B cell (primary cell): ENCODE results near the gene CTDP1. TPM values are rescaled to one million over a fixed set of nuclear protein-coding genes. Genes with fewer than 3 reads are reported as not detected.

Experiments
- ATAC-seq: fragments of 200-7000 bp; cut with Tn5 transposase; one replicate; pipeline ENCODE4 v1.10.0; 2021; ENCODE audit warnings: low read depth, mild to moderate bottlenecking, moderate number of reproducible peaks, moderate library complexity
- CTCF ChIA-PET: fragments of 350-600 bp; sonication (Branson Sonifier 250); formaldehyde crosslinking; loops from one replicate; lab custom pipeline; 2021; ENCODE audit warnings: antibody characterized with exemption, inconsistent platforms; lab: Charles Lee
- POLR2A ChIA-PET: fragments of 350-600 bp; sonication (Branson Sonifier 250); formaldehyde crosslinking; loops from one replicate; lab custom pipeline; 2021; ENCODE audit warnings: antibody characterized with exemption; lab: Charles Lee
- DNase-seq: peaks from one replicate; pipeline ENCODE4 v3.0.0; 2013
- H2AFZ ChIP-seq: 2 replicates; pipeline ENCODE4 v1.6.1; 2012; ENCODE audit warnings: mild to moderate bottlenecking, low read depth, low read length; ENCODE audit not compliant: insufficient read depth, poor library complexity, severe bottlenecking
- H3K27ac ChIP-seq, 2 donors: 1 replicate in 1 of 2; 2 replicates in 1 of 2; pipeline ENCODE4 v1.5.1; 2012 to 2013; ENCODE audit warnings: low read length in 2 of 2, mild to moderate bottlenecking in 2 of 2, moderate library complexity in 1 of 2
- H3K27me3 ChIP-seq, 4 experiments: fragments of 200-600 bp in 1 of 4; sonication (generic) in 1 of 4; replicated peaks in 1 of 4; 1 replicate in 2 of 4; 2 replicates in 2 of 4; pipeline versions ENCODE4 v1.6.1 to v1.7.0; 2013 to 2016; ENCODE audit warnings: low read length in 3 of 4, mild to moderate bottlenecking in 2 of 4, mixed read lengths in 1 of 4, moderate library complexity in 1 of 4; ENCODE audit not compliant: insufficient read depth in 4 of 4, control insufficient read depth in 3 of 4; ENCODE audit errors: control extremely low read depth in 1 of 4
- H3K36me3 ChIP-seq, 2 experiments: replicated peaks in 1 of 2; 1 replicate in 1 of 2; 2 replicates in 1 of 2; pipeline versions ENCODE4 v1.6.1 to v1.7.1; 2013; ENCODE audit warnings: low read length in 1 of 2; ENCODE audit not compliant: insufficient read depth in 2 of 2, control insufficient read depth in 1 of 2; ENCODE audit errors: control extremely low read depth in 1 of 2, extremely low read depth in 1 of 2
- H3K4me1 ChIP-seq, 2 donors: fragments of 200-600 bp in 1 of 2; sonication (generic) in 1 of 2; 1 replicate in 1 of 2; 2 replicates in 1 of 2; pipeline versions ENCODE4 v1.5.1 to v1.6.1; 2013 to 2017; ENCODE audit warnings: low read length in 2 of 2; ENCODE audit not compliant: control insufficient read depth in 2 of 2, insufficient read depth in 2 of 2
- H3K4me2 ChIP-seq: replicated peaks from 2 replicates; pipeline ENCODE3; 2012; ENCODE audit warnings: mild to moderate bottlenecking, low read depth, low read length; ENCODE audit not compliant: poor library complexity, severe bottlenecking
- H3K4me3 ChIP-seq, 5 experiments: fragments of 200-600 bp in 1 of 5; sonication (generic) in 1 of 5; 1 replicate in 3 of 5; 2 replicates in 2 of 5; pipeline versions ENCODE4 v1.5.1 to v1.7.0; 2011 to 2016; ENCODE audit warnings: low read length in 4 of 5, mild to moderate bottlenecking in 4 of 5, low read depth in 2 of 5, control low read depth in 1 of 5, moderate library complexity in 1 of 5; ENCODE audit not compliant: insufficient read depth in 1 of 5; ENCODE audit errors: control extremely low read depth in 1 of 5, extremely low read depth in 1 of 5
- H3K79me2 ChIP-seq: fragments of 200-600 bp; sonication (generic); one replicate; pipeline ENCODE4 v1.6.0; 2016; ENCODE audit warnings: low read length; ENCODE audit not compliant: control insufficient read depth, insufficient read depth
- H3K9ac ChIP-seq: fragments of 200-600 bp; sonication (generic); 2 replicates; pipeline ENCODE4 v1.6.1; 2017; ENCODE audit warnings: mild to moderate bottlenecking, low read length, moderate library complexity
- H3K9me3 ChIP-seq, 3 donors: one replicate each; pipeline versions ENCODE4 v1.6.1 to v1.7.1; 2013; ENCODE audit warnings: low read length in 2 of 3; ENCODE audit not compliant: control insufficient read depth in 2 of 3, insufficient read depth in 1 of 3; ENCODE audit errors: control extremely low read depth in 1 of 3
- H4K20me1 ChIP-seq: 2 replicates; pipeline ENCODE4 v1.6.0; 2012; ENCODE audit warnings: mild to moderate bottlenecking, low read length; ENCODE audit not compliant: insufficient read depth, control insufficient read depth, poor library complexity, severe bottlenecking
- H3K27ac Mint-ChIP-seq: one replicate; pipeline ENCODE4 v1.8.0; 2021; ENCODE audit warnings: mixed read lengths
- H3K27me3 Mint-ChIP-seq: one replicate; pipeline ENCODE4 v1.8.0; 2021; ENCODE audit warnings: mixed read lengths
- H3K4me1 Mint-ChIP-seq: one replicate; pipeline ENCODE4 v1.8.0; 2021; ENCODE audit warnings: mixed read lengths
- H3K4me3 Mint-ChIP-seq: one replicate; pipeline ENCODE4 v1.8.0; 2021; ENCODE audit warnings: mixed read lengths
- H3K9me3 Mint-ChIP-seq: one replicate; pipeline ENCODE4 v1.8.0; 2022; ENCODE audit warnings: mixed read lengths; ENCODE audit not compliant: insufficient read depth
- EZH2 ChIP-seq: IDR thresholded peaks from 2 replicates; pipeline ENCODE4 v1.6.1; 2012; ENCODE audit warnings: borderline replicate concordance, low read depth, mild to moderate bottlenecking, moderate library complexity, low read length; ENCODE audit not compliant: insufficient read depth, poor library complexity, severe bottlenecking
- WGBS: methylation state at CpG from one replicate; pipeline ENCODE4 v1.1.5; 2013; ENCODE audit warnings: missing lambda C conversion rate; ENCODE audit not compliant: insufficient coverage; 5-methylcytosine and 5-hydroxymethylcytosine counted together
- intact Hi-C: fragments of 100-400 bp; cut with micrococcal nuclease; formaldehyde crosslinking; loops from one replicate; pipeline ENCODE4 v1.10.0; 2022
- polyA plus RNA-seq: library from polyadenylated mRNA; depleted of rRNA; stranded (reverse); fragments of >200 nt; gene quantifications from 2 replicates; pipeline ENCODE4 v1.2.3, GENCODE V29; 2012
- total RNA-seq, 2 donors: library from RNA; stranded (reverse); fragments of 120-200 nt in 1 of 2; gene quantifications; 1 replicate in 1 of 2; 2 replicates in 1 of 2; pipeline versions ENCODE4 v1.2.3 to v1.2.4, GENCODE V29; 2013 to 2022
- TF ChIP-seq, protein P1 (sequence below): fragments of 200-600 bp; IDR thresholded peaks from one replicate; pipeline ENCODE4 v1.8.0; 2022; ENCODE audit warnings: antibody characterized with exemption, mild to moderate bottlenecking

Gene CTDP1
- total and polyA plus RNA-seq, 2 donors (not counting 1 experiment from before 2014, with no cell fraction given) = 14.3 to 33.3 TPM

DNA sequence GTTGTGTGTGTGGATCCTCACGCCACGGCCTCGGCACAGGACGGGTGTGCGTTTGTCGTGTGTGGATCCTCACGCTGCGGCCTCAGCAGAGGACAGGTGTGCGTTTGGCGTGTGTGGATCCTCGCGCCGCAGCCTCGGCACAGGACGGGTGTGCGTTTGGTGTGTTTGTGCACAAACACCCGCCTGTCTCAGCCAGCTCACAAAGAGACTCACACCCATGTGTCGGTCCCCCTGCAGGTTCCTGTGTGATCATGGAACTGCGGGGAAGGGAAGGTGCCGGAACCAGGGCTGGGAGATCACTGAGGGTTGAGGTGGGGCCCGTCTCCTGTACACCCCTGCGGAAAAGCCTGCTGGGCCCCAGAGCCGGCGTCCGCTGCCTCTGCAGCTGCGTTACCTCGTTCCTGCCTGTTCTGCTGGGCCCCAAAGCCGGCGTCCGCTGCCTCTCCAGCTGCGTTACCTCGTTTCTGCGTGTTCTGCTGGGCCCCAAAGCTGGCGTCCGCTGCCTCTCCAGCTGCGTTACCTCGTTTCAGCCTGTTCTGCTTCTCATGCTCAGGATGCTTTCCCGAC, 53.6 kb downstream of the CTDP1 start:
- ATAC-seq (no peak), DNase-seq (no peak)
- no peak overlapping the region for H3K4me3 ChIP-seq
- H2AFZ ChIP-seq = no peak overlapping the region
- Mint-ChIP-seq H3K27ac (no peak overlapping the region), H3K4me1 (no peaks in the 10 kb centered on the region), H3K4me3 (no peak overlapping the region), H3K9me3 (no peaks in the 10 kb centered on the region), H3K27me3 (no peaks in the 10 kb centered on the region)
- peaks cover 3% of the 10 kb centered on the region for H4K20me1 ChIP-seq
- peaks cover 7 to 52% (median 8%) of the 10 kb centered on the region in 3 donors for H3K9me3 ChIP-seq
- no peak for TF ChIP-seq EZH2
- intact Hi-C loops = no loop called here
- H3K4me1 ChIP-seq = no peaks in the 10 kb centered on the region
- H3K27ac ChIP-seq = no peak overlapping the region
- over 99% methylated on average over 38 of the region's 38 CpGs for WGBS
- peaks cover 0 to 85% of the 10 kb centered on the region in 2 experiments for H3K36me3 ChIP-seq
- H3K27me3 ChIP-seq = no peaks in the 10 kb centered on the region
- ChIA-PET POLR2A (no interaction called here), CTCF (no interaction called here)
- H3K79me2 ChIP-seq = peaks cover 25% of the 10 kb centered on the region
- no peak overlapping the region for H3K4me2 ChIP-seq
- H3K9ac ChIP-seq = no peak overlapping the region

DNA sequence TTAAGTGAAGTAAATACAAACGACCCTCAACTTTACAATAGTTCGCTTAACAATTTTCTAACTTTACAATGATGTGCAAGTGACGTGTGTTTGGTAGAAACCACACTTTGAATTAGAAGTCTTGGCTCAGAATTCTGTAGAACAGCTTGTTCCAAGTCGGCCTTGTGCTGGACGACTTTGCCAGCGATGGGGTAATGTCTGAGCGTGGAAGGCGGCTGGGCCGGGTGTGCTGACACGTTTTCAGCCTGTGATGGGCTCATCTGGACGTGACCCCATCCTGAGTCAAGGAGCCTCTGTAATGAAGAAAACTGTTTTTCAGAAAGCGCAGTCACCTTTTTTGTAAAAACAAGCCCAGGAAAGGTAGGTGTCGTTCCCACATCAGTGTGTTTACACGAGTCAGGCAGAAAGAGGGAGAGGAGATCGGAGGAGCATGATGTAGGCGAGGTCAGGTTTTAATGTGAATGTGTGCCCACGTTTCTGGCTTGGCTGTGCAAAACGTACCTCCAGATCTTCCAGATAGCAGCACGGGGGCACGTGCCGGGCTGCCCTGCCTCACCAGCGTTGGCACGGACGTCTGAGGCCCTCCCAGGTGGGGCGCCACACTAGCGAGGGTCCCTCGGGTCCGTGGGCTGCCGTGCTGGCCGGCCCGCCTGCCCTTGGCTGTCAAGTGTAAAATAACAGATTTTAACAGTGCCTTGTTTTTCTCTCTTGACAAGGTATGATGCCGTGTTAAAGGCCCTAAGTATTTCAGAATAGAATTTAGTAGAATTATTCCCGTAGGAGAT, 54.6 kb downstream of the CTDP1 start:
- Histone ChIP-seq H3K27me3 (no peaks in the 10 kb centered on the region), H3K9me3 (peaks cover 7 to 46% (median 8%) of the 10 kb centered on the region in 3 donors), H3K4me2 (no peak overlapping the region), H3K79me2 (peaks cover 21% of the 10 kb centered on the region), H3K27ac (no peak overlapping the region), H3K36me3 (peaks cover 3 to 84% of the 10 kb centered on the region in 2 experiments), H3K9ac (no peak overlapping the region), H3K4me3 (no peak overlapping the region), H3K4me1 (no peaks in the 10 kb centered on the region), H2AFZ (no peak overlapping the region), H4K20me1 (peaks cover 3% of the 10 kb centered on the region)
- ATAC-seq (no peak), DNase-seq (no peak)
- H3K4me1 Mint-ChIP-seq = no peaks in the 10 kb centered on the region
- ChIA-PET CTCF (no interaction called here), POLR2A (no interaction called here)
- no peaks in the 10 kb centered on the region for H3K9me3 Mint-ChIP-seq
- 97% methylated on average over 30 of the region's 33 CpGs for WGBS
- TF ChIP-seq EZH2 = no peak
- TF ChIP-seq, protein P1, sequence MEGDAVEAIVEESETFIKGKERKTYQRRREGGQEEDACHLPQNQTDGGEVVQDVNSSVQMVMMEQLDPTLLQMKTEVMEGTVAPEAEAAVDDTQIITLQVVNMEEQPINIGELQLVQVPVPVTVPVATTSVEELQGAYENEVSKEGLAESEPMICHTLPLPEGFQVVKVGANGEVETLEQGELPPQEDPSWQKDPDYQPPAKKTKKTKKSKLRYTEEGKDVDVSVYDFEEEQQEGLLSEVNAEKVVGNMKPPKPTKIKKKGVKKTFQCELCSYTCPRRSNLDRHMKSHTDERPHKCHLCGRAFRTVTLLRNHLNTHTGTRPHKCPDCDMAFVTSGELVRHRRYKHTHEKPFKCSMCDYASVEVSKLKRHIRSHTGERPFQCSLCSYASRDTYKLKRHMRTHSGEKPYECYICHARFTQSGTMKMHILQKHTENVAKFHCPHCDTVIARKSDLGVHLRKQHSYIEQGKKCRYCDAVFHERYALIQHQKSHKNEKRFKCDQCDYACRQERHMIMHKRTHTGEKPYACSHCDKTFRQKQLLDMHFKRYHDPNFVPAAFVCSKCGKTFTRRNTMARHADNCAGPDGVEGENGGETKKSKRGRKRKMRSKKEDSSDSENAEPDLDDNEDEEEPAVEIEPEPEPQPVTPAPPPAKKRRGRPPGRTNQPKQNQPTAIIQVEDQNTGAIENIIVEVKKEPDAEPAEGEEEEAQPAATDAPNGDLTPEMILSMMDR = no peak
- intact Hi-C loops = no loop called here
- no peak overlapping the region for H3K4me3 Mint-ChIP-seq
- no peaks in the 10 kb centered on the region for H3K27me3 Mint-ChIP-seq
- no peak overlapping the region for H3K27ac Mint-ChIP-seq
